ENCODE results near the gene CBX8. TPM values are rescaled to one million over a fixed set of nuclear protein-coding genes. Genes with fewer than 3 reads are reported as not detected.

Gene CBX8
- total RNA-seq, 1 donor from 2014 or later, result 4.9 TPM

DNA sequence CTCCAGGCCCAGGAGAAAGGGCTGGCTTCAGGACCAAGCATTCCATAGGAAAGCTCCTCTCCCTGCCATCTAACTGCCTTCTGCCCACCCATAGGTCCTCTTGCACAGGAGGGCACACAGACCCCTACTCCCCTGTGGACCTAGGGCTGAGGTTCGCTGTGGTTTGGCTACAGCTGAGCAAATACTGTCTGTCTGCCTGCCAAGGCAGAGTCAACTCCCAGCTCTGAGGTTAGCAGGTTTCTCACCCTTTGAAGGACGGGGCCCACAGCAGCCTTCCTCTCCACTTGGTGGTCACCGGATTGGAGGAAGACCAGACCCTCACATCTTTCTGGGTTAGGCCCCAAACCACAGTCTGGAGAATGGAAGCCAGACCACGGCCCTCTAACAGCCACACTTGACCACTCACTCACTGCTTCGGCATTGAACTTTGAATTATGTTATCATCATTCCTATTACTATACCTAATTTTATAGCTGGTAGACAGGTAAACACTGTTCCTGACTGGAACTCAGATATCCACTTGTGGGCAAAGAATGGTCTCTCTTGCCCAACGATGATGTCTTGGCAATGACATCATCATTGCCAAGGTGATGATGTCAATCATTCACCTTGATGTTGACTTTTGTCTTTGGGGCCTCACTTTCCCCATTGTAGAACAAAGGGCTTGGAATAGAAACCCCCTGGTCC is 28.2 kb upstream of the CBX8 start:
- intact Hi-C loops (cut with DNase I), result no loop called here
- H3K27me3 ChIP-seq, result no peaks in the 10 kb centered on the region
- no peak overlapping the region for H3K27ac ChIP-seq
- TF ChIP-seq, protein P1, sequence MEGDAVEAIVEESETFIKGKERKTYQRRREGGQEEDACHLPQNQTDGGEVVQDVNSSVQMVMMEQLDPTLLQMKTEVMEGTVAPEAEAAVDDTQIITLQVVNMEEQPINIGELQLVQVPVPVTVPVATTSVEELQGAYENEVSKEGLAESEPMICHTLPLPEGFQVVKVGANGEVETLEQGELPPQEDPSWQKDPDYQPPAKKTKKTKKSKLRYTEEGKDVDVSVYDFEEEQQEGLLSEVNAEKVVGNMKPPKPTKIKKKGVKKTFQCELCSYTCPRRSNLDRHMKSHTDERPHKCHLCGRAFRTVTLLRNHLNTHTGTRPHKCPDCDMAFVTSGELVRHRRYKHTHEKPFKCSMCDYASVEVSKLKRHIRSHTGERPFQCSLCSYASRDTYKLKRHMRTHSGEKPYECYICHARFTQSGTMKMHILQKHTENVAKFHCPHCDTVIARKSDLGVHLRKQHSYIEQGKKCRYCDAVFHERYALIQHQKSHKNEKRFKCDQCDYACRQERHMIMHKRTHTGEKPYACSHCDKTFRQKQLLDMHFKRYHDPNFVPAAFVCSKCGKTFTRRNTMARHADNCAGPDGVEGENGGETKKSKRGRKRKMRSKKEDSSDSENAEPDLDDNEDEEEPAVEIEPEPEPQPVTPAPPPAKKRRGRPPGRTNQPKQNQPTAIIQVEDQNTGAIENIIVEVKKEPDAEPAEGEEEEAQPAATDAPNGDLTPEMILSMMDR (IDR thresholded peaks at IDR 0.05), result no peak
- no peaks in the 10 kb centered on the region for H3K9me3 ChIP-seq
- DNase-seq (no peak), ATAC-seq (no peak)
- no peaks in the 10 kb centered on the region for H3K36me3 ChIP-seq
- H3K4me3 ChIP-seq, result no peak overlapping the region
- no peaks in the 10 kb centered on the region for H3K4me1 ChIP-seq

DNA sequence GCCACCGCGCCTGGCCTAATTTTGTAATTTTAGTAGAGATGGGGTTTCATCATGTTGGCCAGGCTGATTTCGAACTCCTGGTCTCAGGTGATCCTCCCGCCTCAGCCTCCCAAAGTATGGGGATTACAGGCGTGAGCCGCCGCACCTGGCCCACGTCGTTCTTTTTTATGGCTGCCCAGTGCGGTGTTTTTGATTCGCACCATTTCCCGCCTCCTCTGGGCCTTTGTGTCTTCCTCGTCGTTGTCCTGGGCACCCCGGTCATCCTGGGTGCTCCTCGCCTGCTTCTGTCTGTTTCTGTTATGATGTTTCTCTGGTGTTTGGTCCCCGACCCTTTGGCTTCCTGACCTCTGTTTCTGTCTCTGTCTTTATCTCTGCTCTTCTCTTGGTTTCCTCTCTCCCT is 27.4 kb upstream of the CBX8 start:
- Histone ChIP-seq H3K4me1 (no peaks in the 10 kb centered on the region), H3K9me3 (no peaks in the 10 kb centered on the region), H3K27me3 (no peaks in the 10 kb centered on the region), H3K27ac (no peak overlapping the region), H3K4me3 (no peak overlapping the region), H3K36me3 (no peaks in the 10 kb centered on the region)
- DNase-seq, result no peak
- TF ChIP-seq, protein P1 (IDR thresholded peaks at IDR 0.05), result no peak
- no peak for ATAC-seq
- intact Hi-C loops (cut with DNase I), result no loop called here

DNA sequence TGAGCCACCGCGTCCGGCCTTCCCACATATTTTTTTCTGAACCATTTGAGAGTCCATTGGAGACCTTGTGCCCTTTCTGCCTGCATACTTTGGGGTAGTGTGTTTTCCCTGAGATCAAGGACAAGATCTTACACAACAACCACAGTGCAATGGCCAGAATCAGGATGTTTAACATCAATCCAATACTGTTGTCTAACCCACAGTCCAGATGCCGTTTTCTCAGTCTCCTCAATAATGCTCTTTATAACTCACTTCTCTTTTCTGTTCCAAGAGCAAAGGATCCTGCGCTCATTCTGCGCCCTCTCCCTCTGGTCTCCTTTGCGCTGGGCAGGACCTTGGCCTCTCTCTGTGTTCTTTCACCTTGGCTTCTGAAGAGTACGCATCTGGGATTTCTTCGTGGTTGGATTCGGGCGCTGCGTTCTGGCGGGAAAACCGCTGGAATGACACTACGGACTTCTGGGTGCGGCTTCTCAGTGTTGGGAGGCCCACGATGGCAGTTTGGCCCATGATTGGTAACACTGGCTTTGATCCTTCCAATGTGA is 25.8 kb upstream of the CBX8 start:
- no peak for ATAC-seq
- H3K27me3 ChIP-seq, result no peaks in the 10 kb centered on the region
- TF ChIP-seq, protein P1 (IDR thresholded peaks at IDR 0.05), result no peak

DNA sequence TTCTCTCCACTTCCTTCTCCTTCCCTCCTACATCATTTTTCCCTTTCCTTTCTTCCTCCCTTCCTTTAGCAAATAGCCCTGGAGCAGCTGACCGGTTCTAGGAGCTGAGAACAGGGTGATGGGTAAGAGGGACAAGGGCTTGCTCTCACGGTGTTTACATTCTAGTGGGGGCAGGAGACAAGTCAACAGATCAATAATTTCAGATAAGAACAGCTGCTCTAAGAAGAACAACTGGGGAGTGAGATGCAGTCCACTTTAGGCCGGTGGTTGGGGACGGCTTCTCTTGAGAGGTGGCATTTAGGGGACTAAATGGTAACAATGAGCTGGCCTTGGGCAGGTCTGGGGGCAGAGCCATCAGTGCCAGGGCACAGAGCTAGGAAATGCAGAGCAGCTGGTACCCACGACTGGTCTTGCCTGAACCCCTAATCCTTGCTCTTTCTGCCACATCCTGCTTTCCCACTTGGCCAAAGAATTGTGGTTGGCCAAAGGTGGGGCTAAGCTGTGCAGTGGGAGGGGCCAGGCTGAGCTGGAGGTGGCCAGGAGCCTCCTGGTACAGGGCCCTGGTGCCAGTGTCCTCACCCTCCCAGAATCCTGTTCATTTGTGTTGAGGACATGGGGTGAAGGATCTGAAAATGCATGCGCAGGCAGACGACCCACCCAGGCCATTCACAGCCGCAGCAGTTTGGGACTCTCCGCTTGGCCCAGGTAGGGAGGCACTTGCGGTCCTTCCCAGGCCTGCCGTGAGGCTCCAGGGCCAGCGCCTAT is 24.6 kb upstream of the CBX8 start:
- ATAC-seq, result no peak
- intact Hi-C loops (cut with DNase I), result no loop called here
- DNase-seq, result no peak
- Histone ChIP-seq H3K36me3 (no peaks in the 10 kb centered on the region), H3K4me1 (no peaks in the 10 kb centered on the region), H3K27me3 (peaks cover under 1% of the 10 kb centered on the region), H3K4me3 (no peak overlapping the region), H3K9me3 (no peaks in the 10 kb centered on the region), H3K27ac (no peak overlapping the region)
- TF ChIP-seq, protein P1 (IDR thresholded peaks at IDR 0.05), result no peak

More for the DNA sequence above, 25.8 kb upstream of the CBX8 start:
- Histone ChIP-seq H3K27ac (no peak overlapping the region), H3K4me3 (no peak overlapping the region), H3K4me1 (no peaks in the 10 kb centered on the region), H3K9me3 (no peaks in the 10 kb centered on the region), H3K36me3 (no peaks in the 10 kb centered on the region)
- DNase-seq, result no peak
- intact Hi-C loops (cut with DNase I), result no loop called here

- intact Hi-C loops (cut with DNase I), result no loop called here
- DNase-seq (no peak), ATAC-seq (no peak)
- TF ChIP-seq, protein P1 (IDR thresholded peaks at IDR 0.05), result no peak
- no peaks in the 10 kb centered on the region for H3K36me3 ChIP-seq
- no peaks in the 10 kb centered on the region for H3K4me1 ChIP-seq
- H3K4me3 ChIP-seq, result no peak overlapping the region
- H3K9me3 ChIP-seq, result no peaks in the 10 kb centered on the region
- H3K27me3 ChIP-seq, result peaks cover 7% of the 10 kb centered on the region
- no peak overlapping the region for H3K27ac ChIP-seq
Observed at GRCh38 chr17:79820959-79821330, 24.1 kb upstream of the CBX8 start.
